ENCODE data around the gene ROR1.

Gene ROR1

DNA sequence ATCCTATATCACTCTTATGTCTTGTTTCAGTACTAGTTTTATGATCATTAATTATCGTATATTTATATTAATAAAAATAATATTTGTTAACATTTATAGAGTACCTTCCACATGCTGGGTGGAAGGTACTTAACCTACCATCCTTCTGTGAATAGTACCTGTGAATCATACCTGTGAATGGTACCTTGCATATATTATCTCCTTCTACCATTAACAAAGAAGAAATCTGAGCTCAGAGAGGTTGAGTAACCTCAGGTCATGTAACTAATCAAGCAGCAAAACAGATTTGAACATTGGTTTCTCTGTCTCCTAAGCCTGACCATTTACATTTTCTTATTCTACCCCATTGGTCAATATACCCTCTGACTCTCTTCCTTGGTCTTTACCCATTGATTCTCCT, 255.2 kb downstream of the ROR1 start:
- DNase-seq (ENCODE audit: low read depth), result no peak

DNA sequence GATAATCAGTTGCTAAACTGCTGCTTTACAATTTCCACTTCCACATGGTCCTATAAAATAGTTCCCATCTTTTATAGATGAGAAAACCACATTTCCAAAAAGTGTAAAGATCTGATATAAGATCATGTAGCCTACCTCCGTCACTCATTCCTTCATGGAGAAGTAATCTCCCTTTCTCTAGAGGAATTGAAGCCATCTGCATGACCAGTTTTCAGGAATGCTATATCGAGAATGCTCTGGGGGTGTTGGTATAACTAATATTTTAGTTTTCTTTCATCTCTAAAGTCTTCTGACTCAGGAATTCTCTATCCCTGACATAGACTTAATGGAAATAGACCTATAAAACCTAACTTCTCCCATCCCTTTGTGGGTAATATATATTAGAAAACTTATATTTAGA, 256.6 kb downstream of the ROR1 start:
- DNase-seq (ENCODE audit: low read depth), result no peak

DNA sequence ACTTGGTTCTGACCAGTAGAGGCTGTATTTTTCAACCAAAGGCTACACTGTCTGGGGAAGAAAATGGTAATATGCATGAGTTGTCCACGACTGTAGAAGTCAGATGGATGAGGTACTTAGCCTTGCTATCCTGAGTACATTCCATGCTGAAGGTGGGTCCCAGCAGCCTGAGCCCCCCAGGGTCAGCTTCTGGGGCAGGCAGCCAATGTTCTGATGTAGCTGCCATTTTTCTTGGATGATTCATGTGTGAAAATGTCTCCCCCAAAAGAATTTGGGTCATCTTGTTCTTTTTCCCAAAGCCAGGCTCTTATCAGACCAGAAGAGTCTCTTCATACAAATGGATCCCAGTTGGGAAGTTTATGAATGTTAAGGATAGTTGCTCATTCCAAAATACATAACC, 257.4 kb downstream of the ROR1 start:
- DNase-seq (ENCODE audit: low read depth), result no peak

DNA sequence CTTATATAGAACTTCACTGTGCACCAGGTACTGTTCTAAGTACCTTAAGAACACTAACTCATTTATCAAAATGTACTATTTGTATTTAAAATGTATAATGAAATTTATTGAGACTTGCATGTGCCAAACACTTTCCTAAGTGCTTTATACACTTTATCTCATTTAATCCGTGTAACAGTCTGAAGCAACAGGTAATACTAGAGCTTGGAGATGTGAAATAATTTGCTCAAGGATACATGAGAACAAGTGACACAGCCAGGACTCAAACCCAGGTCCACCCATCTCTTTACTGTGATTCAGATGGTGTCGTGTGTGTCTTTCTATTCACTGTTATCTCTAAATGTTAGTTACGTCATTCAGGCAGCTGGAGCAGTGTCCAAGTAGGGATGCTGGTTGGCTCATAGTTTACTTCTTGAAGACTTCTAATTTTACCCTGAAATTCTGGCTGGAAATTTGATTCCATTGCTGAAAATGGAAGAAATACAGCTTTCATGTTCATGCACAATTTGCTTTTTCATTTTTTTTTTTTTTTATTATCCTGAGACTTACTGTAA, 259.9 kb downstream of the ROR1 start:
- DNase-seq (ENCODE audit: low read depth), result no peak

DNA sequence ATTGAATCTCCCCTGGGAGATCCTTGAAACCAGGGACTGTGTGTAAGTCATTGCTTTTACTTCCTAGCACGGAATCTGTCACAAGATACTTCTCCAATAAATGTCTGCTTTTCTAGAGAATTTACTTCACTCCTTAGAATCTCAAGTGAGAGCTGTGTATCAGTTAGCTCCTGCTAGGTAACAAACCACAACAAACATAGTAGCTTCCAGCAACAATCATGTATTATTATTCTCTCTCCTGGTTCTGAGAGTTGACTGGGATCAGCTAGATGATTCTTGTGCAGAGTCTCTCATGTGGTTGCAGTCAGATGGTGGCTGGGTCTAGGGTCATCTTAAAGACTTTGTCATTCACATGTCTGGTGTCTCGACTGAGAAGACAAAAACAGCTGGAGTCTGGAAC, 262.7 kb downstream of the ROR1 start:
- no peak for DNase-seq (ENCODE audit: low read depth)

DNA sequence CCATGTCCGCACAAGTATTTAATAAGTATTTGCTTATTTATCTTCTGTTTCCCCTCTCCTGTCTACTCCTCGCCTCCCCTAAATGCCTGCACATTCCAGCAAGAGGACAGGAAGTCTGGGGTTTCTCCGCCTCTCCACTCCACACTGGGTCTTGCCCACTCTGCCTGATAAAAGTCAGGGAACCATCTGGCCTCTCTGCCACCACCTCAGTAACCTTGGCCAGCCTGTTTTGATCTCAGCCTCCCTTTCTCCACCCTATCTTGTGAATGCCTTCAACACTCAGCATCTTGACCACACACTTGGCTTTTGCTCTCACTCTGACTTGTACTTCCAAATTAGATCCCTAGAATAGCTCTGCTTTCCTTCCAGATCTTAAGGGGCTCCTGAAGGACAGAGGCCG, 264.3 kb downstream of the ROR1 start:
- DNase-seq (ENCODE audit: low read depth), result no peak

DNA sequence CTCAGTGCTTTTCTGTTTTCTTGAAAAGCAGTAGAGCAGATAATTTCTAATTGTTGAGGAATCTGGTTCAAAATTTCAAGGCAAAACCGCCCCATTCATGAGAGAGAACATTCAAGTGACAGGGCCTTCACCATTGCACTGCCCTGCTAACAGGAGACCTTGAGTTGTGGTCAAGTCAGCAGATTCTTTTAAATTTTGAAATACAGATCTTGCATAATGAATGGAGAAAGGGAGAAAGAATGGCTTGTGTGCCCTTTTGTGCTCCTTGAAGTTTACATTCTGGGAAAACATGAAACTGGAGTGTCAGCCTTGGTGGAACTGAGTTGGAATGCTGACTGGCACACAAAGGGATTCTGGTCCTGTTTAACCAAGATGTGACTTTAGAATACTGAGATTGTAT, 265.1 kb downstream of the ROR1 start:
- DNase-seq (ENCODE audit: low read depth), result no peak

DNA sequence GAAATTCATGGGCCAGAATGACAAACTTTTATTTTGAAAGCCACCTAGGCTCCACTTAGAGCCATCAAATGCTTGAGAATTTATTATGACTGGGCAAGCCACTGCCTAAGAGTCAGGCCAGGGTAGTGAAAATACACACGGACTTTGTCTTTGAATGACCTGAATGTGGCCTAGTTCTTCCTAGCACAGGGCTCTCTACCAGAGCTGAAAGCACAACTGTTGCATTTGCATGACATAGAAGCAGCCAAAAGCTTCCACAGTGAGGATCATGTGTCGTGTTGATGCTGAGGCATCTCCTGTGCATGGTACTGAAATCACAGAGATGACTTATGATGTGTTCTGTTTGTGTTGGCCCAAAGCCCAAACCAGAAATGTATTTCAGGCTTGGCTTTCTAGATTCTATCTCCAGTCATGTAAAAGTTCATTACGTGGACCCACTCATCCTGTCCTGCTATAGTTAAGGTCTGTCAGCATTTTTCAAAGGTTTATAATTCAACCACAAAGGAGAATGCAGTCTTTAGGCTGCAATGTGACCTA, 265.6 kb downstream of the ROR1 start:
- no peak for DNase-seq (ENCODE audit: low read depth)

DNA sequence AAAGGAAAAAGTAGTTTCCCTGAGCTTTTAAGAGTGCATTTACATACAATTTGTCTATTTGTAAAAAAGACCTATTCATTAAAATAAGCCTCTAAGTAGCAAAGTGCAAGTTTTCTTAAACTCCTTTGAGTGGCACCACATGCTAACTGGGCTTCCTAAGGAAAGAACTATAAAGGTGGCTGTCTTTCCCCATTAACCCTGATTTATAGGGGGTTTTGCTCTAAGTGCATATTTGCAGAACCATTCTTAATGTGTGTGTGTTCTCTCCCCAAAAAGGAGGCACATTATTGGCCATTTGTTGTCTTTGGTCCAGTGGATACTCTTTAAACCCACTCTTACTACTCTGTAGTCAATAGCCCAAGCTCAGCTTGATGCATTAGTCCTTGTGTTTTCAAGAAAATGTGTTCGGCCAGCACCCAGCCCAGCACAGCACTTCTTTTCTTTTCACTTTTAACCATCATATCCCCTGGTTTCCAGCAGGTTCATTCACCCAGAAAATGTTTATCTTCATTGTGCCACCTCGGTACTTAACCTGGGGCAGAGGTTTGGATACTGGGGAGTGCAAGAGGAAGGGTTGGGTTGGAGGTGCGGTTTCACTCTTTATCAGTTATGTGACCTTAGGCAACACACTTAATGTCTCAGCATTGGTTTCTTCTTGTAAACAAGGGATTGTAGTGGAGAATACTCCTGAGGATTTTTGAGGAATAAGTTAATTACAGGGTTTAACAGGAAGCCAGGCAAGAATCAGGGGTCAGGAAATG, 267.7 kb downstream of the ROR1 start:
- no peak for DNase-seq (ENCODE audit: low read depth)

DNA sequence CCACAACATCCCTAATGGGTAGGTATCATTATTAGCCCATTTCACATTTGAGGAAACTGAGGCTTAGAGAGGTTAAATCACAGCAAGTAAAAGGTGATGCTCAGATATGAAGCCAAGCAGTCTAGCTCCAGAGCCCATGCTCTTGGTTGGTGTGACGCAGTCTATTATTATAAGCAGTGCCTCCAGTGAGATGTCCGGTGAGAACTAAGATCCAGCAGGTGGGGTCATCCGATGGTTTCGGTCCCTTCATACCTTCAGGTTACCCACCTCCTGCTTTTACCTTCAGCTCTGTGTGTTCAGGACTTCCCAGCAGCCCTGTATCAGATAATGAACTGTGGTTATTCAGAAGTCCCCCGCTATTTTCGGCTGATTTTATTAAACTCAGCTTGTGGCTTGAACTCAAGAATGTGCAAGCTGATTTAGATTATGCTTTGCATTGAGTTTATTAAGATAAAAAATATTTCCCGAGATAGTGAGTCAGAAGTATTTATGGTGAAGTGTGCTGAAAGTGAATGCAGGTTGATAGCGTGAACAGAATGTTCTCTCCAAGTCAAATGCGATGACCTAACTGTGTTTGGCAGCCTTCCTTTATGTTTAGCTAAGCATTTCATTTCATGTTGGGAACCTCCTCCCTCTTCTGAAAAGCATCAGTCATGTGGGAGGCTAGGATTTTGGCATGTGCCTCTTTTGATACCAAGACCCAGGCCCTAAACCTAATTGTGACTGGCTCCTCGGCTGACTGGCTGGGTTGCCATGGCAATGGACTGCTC, 268.7 kb downstream of the ROR1 start:
- DNase-seq (ENCODE audit: low read depth), result no peak

DNA sequence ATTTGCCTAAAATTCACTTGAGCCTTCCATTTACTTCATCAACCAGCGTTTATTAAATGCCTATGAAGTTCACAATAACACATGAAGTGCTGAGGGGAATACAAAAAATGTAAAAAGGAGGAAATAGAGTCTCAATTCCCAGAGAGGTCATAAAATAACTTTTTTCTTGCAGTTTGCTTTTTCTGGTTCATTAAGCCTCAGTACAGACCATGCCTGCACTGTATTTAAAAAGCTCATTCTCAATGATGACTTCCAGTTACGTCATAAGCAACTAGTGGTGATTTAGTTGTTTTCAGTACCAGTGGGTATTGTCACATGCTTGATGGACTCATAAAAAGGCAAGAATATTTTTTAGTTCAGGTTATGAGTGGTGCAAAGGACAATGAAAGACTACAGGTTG, 269.5 kb downstream of the ROR1 start:
- DNase-seq (ENCODE audit: low read depth), result no peak

DNA sequence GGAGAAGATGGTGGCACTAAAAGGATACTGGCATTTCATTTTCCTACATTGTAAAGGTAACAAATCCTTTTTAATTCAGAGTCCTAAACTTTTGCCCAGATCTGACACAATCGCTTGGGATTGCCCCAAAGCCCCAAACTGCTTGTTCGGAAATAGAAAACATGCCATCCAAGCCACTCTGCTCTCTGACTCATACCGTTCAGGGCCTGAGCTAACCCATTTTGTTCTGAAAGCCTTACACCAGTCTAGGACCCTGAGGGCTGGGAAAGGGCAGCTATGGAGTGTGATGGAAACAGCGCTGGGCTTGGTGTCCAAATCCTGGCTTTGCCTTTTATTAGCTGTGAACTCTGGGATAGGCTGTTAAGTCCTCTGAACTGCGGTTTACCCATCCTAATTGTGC, 270.2 kb downstream of the ROR1 start:
- DNase-seq (ENCODE audit: low read depth), result no peak

DNA sequence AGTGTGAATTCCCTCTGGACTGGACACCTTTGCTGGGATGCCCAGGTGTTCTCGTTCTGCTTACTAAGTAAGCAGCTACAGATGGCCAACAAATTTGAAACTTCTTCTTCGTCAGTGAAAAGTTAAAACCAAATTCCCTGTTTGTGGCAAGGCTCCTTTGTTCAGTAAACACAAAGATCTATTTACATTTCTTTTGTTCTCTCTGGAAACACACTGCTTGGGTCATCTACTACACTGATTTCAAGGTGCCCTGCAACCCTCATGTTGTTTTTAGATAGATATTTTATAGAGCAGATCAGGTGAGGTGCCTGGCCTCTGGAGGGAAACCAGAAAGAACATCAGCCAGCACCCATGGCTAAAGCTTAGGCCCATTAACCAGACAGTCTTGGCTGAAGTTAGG, 272.4 kb downstream of the ROR1 start:
- DNase-seq (ENCODE audit: low read depth), result no peak

DNA sequence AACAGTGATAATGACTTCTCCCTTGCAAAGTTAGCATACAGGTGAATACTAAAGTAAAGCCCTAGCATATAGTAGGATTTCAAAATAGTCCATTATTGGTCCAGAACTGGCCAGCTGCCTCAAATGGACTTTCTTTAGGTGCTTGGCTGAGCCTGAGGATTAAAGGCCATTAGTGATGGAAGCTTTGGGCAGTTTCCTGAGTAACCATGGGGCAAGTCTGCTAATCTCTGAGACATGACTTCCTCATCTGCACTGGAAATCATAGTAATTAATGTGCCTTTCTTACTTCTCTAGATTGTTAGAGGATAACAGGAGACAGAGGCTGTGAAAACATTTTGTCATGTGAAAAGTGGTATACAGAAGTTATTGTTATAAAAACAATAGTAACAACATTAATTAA, 273.1 kb downstream of the ROR1 start:
- no peak for DNase-seq (ENCODE audit: low read depth)

DNA sequence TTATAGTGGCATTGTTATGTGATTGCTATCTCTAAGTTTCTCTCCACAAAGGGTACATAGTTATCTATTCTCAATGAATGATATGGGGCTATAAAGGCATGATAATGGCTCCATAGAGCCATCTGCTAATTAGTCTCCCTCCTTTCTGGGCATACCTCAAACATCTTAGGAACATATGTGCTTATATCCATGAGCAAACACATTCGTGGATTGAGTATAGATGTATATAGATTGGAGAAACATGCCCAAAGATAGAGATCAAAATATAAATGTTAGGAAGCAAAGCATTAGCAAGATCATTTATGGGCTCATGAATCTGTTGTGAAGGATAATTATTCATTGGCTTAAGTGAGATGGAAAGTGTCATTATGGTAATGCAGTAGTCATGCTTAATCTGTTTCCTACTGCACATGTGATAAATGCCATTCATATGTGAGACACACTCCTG, 273.8 kb downstream of the ROR1 start:
- no peak for DNase-seq (ENCODE audit: low read depth)

DNA sequence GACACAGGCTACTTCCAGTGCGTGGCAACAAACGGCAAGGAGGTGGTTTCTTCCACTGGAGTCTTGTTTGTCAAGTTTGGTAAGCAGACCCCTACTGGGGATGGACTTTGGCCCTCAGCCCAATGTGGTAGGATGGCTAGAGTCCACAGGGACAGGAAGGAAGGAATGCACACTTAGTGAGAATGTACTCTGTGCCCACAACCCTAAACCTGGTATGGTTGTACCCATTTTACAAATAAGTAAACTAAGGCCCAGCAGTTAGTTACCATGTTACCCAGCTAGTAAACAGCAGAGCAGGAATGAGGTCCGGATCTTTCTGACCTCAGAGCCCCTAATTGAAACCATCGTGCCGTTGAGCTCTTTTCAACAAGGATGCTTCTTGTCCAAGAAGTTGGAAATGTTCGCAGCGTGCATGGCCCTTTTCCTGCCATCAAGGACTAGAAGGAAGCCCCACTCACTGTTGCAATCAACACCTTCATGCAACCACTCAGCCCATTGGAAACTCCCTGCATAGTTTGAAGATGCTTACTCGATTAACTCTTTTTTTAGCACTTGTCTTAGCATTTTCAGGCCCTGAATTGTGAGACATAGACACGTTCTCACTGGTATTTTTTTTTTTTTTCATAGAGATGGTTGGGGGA, 276.2 kb downstream of the ROR1 start:
- no peak for DNase-seq (ENCODE audit: low read depth)

DNA sequence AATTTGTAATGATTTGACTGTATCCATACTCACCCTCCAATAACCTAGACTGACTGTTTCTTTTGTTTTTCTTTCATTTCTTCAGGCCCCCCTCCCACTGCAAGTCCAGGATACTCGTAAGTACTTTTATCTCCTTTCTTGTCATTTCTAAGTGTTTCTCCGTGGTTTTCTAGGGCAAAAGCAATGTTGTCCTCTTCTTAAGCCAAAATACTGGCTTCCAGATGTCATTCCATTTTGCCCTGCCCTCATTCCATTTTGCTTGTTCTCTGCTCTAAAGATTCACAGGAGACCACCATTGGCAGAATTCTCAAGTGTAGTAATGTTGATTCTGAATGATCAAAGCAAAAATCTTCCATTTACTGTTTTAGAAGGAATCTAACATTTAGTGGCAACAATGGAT, 276.8 kb downstream of the ROR1 start:
- DNase-seq (ENCODE audit: low read depth), result no peak

DNA sequence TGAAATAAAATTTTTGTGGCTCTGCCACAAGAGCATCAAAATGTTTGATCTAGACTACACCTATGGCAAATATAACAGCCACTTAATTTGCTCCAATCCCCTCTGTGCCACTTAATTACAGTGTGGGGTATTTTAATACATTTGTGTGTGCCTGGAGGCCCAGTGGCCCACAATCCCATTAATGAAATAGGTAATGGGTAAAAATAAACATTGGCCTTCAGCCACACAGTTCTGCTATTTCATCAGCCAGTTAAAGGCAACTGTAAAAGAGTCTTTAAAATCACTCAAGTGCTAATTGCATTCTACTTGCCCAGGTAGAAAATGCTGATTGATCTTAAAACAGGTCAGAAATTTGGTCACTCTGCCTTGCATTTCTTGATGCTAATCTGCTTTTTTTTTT, 278.0 kb downstream of the ROR1 start:
- DNase-seq (ENCODE audit: low read depth), result no peak

DNA sequence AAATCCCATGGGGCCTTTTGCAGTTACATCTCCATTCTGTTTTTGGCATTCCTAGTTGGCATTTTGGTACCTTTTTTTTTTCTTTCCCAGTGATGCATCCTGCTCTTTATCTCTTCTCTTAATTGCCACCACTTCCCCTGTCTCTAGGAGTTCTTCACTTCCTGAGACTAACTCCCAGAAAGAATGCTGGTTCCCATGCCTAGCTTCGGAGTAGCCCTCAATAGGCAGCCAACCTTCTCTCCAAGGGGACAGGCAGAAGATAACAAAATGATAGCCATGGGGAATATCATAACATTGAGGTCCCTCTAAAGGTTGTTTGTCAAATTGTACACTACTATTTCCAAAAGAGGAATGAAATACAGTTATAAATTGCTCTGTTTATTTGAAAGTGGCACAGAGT, 279.0 kb downstream of the ROR1 start:
- DNase-seq (ENCODE audit: low read depth), result no peak

DNA sequence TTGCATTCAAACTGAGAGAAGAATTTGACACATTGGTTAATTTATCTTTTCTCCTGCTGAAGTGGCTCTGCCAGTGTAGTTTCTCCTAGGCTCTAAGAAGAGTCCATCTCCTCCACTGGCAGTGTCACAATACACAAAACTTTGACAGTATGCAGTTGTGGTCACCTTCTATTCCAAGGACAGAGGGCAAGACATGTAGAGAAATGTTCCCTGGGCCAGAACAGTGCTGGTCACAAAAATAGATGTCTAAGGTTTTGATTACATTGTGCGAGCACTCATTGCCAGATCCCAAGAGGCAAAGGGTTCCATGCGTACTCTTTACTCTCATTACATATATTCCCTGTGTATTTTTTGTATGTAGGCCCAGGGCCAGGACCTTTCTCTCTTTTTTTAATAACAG, 281.5 kb downstream of the ROR1 start:
- no peak for DNase-seq (ENCODE audit: low read depth)

DNA sequence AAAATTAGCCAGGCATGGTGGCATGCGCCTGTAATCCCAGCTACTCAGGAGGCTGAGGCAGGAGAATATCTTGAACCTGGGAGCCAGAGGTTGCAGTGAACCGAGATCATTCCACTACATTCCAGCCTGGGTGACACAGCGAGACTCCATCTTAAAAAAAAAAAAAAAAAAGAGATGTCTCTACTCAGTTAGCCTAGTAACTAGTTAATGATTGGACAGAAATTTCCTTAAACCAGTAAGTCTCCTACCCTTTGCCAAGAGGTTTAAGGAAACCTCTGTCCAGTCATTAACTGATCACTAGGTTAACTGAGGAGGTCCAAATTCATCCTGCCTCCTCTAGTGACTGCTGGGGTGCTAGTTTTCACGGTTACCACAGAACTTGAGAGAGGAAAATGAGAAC, 285.7 kb downstream of the ROR1 start:
- no peak for DNase-seq (ENCODE audit: low read depth)

DNA sequence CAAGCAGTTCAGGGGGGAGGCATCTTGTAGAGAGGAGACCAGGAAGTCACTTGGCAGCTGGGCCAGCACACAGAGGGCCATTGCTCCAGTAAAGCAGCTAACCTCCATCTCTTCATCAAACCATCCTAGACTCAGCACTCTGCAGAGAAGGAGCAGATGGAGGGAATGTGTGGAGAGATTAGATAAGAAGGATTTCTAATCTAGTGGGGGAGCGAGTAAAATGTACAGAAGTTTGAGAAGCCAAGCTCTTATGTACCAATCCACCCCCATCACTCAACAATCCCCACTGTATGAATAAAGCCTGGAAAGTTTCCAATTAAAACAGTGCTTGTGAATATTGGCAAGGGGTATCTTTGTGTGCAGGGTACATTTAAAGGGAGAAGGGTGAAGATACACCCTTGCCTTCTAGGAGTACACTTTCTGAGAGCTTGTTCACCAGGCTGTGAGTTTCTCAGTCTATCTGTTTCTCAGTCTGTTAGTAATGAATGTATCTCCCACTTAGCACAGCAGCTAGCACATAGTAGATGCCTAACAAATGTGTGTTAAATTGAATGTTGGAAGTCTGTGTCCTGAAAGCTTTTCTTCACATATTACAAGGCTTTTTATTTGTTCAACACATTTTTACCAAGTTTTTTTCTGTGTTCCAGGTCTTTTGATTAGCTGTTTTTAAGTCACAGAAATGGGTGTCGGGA, 286.9 kb downstream of the ROR1 start:
- DNase-seq (ENCODE audit: low read depth), result no peak

All from T follicular helper cell (primary cell).